HepG2 (cell line): ENCODE data around the gene KCNAB2. TPM values are rescaled to one million over a fixed set of nuclear protein-coding genes. Genes with fewer than 3 reads are reported as not detected.

ENCODE experiments used
- HHEX ChIP-seq: IDR thresholded peaks from 2 replicates; pipeline ENCODE4 v1.6.1; 2016; ENCODE audit warnings: control low read depth
- TEAD2 ChIP-seq: sonication (generic); formaldehyde crosslinking; IDR thresholded peaks from 2 replicates; pipeline ENCODE4 v1.9.0; 2021; ENCODE audit warnings: missing genetic modification reagents
- polyA plus RNA-seq, 8 experiments: library from polyadenylated mRNA; depleted of rRNA in 3 of 8; stranded (reverse) in 7 of 8; unstranded in 1 of 8; fragments of >200 nt; fragmentation: Illumina TruSeq in 4 of 8; extraction: Trizol in 4 of 8; gene quantifications; 2 replicates each; pipeline versions ENCODE4 v1.2.1 to v1.2.3, GENCODE V29; 2011 to 2016; ENCODE audit warnings: low read depth in 4 of 8, missing spikeins in 1 of 8, mixed read lengths in 1 of 8; ENCODE audit not compliant: insufficient read depth in 1 of 8
- total RNA-seq, 5 experiments: library from RNA; depleted of rRNA; stranded (reverse); fragments of >200 nt; fragmentation: Illumina TruSeq; extraction: Trizol; gene quantifications; 2 replicates each; pipeline ENCODE4 v1.2.3, GENCODE V29; 2016; ENCODE audit warnings: low read depth in 1 of 5
- TF ChIP-seq, protein P1 (sequence below): sonication (generic); formaldehyde crosslinking; IDR thresholded peaks from 2 replicates; pipeline ENCODE4 v1.8.1; 2022; ENCODE audit warnings: mild to moderate bottlenecking, missing genetic modification reagents
- TF ChIP-seq, protein P2 (sequence below), 2 experiments: sonication (generic) in 1 of 2; formaldehyde crosslinking in 1 of 2; IDR thresholded peaks; 2 replicates each; pipeline versions ENCODE4 v1.6.1 to v1.9.0; 2014 to 2022; ENCODE audit warnings: antibody characterized with exemption in 1 of 2, borderline replicate concordance in 1 of 2, inconsistent platforms in 1 of 2, low read depth in 1 of 2, missing genetic modification reagents in 1 of 2

KCNAB2 gene
- total and polyA plus RNA-seq, 2 of the 13 experiments (the other 11 are each of a cell fraction or from before 2014, with no cell fraction given) = 6.2 to 8.8 TPM

DNA sequence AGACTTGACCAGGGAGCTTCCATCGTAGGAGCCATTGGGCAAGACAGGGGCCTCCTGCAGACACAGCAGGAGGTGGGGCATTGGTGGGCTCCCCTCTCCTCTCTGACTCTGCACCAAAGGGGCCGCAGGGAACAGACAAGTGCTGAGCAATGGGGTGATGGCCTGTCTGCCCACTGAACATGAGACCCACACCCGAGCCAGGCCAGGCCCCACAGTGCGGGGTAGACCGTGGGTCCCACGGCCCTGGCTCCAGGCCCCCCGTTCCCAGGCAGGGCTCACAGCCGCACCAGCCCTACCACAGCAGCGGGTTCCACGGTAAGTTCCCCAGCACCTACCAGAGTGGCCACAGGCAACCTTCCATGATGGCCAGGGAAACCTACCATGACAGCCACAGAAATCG, 88.5 kb downstream of the KCNAB2 start (continued):
- TF ChIP-seq, protein P1, sequence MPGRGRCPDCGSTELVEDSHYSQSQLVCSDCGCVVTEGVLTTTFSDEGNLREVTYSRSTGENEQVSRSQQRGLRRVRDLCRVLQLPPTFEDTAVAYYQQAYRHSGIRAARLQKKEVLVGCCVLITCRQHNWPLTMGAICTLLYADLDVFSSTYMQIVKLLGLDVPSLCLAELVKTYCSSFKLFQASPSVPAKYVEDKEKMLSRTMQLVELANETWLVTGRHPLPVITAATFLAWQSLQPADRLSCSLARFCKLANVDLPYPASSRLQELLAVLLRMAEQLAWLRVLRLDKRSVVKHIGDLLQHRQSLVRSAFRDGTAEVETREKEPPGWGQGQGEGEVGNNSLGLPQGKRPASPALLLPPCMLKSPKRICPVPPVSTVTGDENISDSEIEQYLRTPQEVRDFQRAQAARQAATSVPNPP (CRISPR knock-in tag) = no peak
- TF ChIP-seq, protein P2, sequence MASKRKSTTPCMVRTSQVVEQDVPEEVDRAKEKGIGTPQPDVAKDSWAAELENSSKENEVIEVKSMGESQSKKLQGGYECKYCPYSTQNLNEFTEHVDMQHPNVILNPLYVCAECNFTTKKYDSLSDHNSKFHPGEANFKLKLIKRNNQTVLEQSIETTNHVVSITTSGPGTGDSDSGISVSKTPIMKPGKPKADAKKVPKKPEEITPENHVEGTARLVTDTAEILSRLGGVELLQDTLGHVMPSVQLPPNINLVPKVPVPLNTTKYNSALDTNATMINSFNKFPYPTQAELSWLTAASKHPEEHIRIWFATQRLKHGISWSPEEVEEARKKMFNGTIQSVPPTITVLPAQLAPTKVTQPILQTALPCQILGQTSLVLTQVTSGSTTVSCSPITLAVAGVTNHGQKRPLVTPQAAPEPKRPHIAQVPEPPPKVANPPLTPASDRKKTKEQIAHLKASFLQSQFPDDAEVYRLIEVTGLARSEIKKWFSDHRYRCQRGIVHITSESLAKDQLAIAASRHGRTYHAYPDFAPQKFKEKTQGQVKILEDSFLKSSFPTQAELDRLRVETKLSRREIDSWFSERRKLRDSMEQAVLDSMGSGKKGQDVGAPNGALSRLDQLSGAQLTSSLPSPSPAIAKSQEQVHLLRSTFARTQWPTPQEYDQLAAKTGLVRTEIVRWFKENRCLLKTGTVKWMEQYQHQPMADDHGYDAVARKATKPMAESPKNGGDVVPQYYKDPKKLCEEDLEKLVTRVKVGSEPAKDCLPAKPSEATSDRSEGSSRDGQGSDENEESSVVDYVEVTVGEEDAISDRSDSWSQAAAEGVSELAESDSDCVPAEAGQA (IDR thresholded peaks at IDR 0.05; ENCODE audit: low read depth) = no peak
- TF ChIP-seq, protein P2 (CRISPR knock-in tag; IDR thresholded peaks at IDR 0.05; ENCODE audit: borderline replicate concordance) = no peak
- TF ChIP-seq TEAD2 (no peak), HHEX (no peak)
- TF ChIP-seq, all 625 proteins: peak for 0
